ENCODE data around the gene BSN.

DNA sequence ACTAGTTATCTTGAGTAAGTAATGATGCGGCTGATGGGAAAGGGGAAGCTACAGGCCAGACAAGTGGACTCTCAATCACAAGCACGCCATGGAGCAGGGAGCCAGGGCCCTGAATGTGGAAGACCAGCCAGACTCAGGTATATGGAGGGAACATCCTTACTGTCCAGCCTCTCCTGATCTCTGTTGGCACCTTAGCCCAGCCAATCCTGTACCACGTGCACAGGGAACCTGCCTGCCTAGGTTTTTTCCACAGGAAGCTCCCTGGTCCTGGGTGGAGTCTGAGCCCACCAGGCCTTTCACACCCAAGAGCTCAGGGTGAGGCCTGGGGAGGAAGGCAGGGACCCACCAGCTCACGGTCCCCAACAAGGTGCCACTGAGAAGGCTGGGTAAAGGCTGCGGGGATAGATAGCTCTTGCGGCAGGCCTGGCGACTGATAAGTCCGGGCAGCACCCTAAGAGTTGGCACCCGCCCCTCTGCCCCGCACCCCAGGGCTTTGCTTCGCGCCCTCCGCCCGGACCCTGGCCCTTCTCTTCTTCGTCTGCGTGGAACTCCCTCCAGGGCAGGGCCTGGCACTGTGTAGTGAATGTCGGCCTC lies 118.9 kb downstream of the BSN start:
- TF ChIP-seq, protein P1, sequence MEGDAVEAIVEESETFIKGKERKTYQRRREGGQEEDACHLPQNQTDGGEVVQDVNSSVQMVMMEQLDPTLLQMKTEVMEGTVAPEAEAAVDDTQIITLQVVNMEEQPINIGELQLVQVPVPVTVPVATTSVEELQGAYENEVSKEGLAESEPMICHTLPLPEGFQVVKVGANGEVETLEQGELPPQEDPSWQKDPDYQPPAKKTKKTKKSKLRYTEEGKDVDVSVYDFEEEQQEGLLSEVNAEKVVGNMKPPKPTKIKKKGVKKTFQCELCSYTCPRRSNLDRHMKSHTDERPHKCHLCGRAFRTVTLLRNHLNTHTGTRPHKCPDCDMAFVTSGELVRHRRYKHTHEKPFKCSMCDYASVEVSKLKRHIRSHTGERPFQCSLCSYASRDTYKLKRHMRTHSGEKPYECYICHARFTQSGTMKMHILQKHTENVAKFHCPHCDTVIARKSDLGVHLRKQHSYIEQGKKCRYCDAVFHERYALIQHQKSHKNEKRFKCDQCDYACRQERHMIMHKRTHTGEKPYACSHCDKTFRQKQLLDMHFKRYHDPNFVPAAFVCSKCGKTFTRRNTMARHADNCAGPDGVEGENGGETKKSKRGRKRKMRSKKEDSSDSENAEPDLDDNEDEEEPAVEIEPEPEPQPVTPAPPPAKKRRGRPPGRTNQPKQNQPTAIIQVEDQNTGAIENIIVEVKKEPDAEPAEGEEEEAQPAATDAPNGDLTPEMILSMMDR (optimal IDR thresholded peaks at IDR 0.05 in 1 of 3, IDR thresholded peaks at IDR 0.05 in 1 of 3, conservative IDR thresholded peaks at IDR 0.05 in 1 of 3; ENCODE audit: extremely low read depth in 1 of 3, insufficient read depth in 2 of 3, low read length in 3 of 3): no peak
- TF ChIP-seq EZH2 (IDR thresholded peaks at IDR 0.05; ENCODE audit: low read length): no peak
